ENCODE measurements around the gene BRCA1.

DNA sequence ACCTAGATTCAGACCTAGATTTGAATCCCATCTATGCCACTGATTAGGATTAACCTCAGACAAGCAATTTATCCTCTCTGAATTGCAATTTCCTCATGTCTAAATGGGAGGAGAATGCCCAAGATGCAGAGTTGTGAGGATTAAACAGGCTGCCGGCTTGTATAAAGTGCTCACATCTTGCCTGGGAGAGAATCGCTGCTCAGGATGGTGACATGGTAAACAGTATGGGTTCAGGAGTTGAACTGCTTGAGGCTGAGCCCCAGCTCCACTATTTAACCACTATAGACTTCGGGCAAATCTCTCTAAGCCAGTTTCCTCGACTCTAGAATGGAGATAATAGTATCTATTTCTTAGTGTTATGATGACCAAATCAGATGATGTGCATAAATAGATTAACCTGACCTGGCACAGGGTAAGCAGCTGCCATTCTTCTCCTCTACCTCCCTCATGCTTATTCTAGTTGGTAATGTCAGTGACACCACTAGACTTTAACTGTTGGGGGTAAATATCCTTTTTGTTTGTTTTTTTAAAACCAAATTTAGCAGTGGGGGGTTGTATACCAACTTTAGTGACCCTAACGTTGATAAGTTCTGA is 127.7 kb downstream of the BRCA1 start:
- TF ChIP-seq EZH2 (optimal IDR thresholded peaks at IDR 0.05; ENCODE audit: low read depth, low read length): no peak
- TF ChIP-seq, protein P1, sequence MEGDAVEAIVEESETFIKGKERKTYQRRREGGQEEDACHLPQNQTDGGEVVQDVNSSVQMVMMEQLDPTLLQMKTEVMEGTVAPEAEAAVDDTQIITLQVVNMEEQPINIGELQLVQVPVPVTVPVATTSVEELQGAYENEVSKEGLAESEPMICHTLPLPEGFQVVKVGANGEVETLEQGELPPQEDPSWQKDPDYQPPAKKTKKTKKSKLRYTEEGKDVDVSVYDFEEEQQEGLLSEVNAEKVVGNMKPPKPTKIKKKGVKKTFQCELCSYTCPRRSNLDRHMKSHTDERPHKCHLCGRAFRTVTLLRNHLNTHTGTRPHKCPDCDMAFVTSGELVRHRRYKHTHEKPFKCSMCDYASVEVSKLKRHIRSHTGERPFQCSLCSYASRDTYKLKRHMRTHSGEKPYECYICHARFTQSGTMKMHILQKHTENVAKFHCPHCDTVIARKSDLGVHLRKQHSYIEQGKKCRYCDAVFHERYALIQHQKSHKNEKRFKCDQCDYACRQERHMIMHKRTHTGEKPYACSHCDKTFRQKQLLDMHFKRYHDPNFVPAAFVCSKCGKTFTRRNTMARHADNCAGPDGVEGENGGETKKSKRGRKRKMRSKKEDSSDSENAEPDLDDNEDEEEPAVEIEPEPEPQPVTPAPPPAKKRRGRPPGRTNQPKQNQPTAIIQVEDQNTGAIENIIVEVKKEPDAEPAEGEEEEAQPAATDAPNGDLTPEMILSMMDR (IDR thresholded peaks at IDR 0.05; ENCODE audit: low read length): no peak
- TF ChIP-seq EZH2phosphoT487 (IDR thresholded peaks at IDR 0.05; ENCODE audit: low read length): no peak
